GM18858 (cell line): Measurements from ENCODE around the gene TCF7L1.
A peak's percentile ranks its signal among the peaks of the same experiment; 100 is the strongest.
"Not testable (repeated sequence)": the region's sequence is repeated elsewhere in the genome, so short reads cannot be mapped to it uniquely, and the experiment has no call there.

Experiments used
- ATAC-seq: cut with Tn5 transposase; IDR thresholded peaks from one replicate; pipeline ENCODE4 v1.9.1; 2021; ENCODE audit not compliant: unreplicated experiment

TCF7L1 gene

GRCh38 chr2:85312404-85312803, 179.2 kb downstream of the TCF7L1 start:
- no peak for ATAC-seq

- no peak for ATAC-seq
These were observed 181.7 kb downstream of the TCF7L1 start for GRCh38 chr2:85314884-85315242.

GRCh38 chr2:85315921-85316320, 182.7 kb downstream of the TCF7L1 start:
- ATAC-seq: not testable (repeated sequence)

GRCh38 chr2:85318222-85319074, 185.3 kb downstream of the TCF7L1 start:
- ATAC-seq: no peak

- ATAC-seq: no peak
These were observed 186.6 kb downstream of the TCF7L1 start for GRCh38 chr2:85319796-85320195.

- no peak for ATAC-seq
These were observed 190.3 kb downstream of the TCF7L1 start for GRCh38 chr2:85323351-85323987.

GRCh38 chr2:85323988-85324367, 190.8 kb downstream of the TCF7L1 start:
- ATAC-seq: not testable (repeated sequence)

- ATAC-seq: no peak
These were observed 191.7 kb downstream of the TCF7L1 start for GRCh38 chr2:85324639-85325465.

- no peak for ATAC-seq
These were observed 192.2 kb downstream of the TCF7L1 start for GRCh38 chr2:85325466-85325811.

- ATAC-seq: peak; percentile 24
These were observed 193.4 kb downstream of the TCF7L1 start for GRCh38 chr2:85326406-85327159.

- no peak for ATAC-seq
These were observed 194.1 kb downstream of the TCF7L1 start for GRCh38 chr2:85327160-85327821.

GRCh38 chr2:85327822-85328617, 194.8 kb downstream of the TCF7L1 start, which contains the start of gene TGOLN2:
TSS of gene TGOLN2 (minus strand) at chr2:85327989. CDS start at chr2:85327962, 27 bp downstream.
- ATAC-seq: peak; percentile 83

GRCh38 chr2:85329181-85329651, 196.0 kb downstream of the TCF7L1 start:
- ATAC-seq: no peak

- ATAC-seq: not testable (repeated sequence)
These were observed 196.5 kb downstream of the TCF7L1 start for GRCh38 chr2:85329701-85330100.

GRCh38 chr2:85330839-85331636, 197.8 kb downstream of the TCF7L1 start:
- ATAC-seq: no peak

GRCh38 chr2:85333877-85334276, 200.7 kb downstream of the TCF7L1 start:
- not testable (repeated sequence) for ATAC-seq

GRCh38 chr2:85334928-85335327, 201.7 kb downstream of the TCF7L1 start:
- no peak for ATAC-seq

GRCh38 chr2:85340034-85340892, 207.1 kb downstream of the TCF7L1 start:
- no peak for ATAC-seq
